CD4-positive, alpha-beta T cell treated with Interleukin-17A for 4 hours (primary cell): ENCODE measurements around the gene MAP3K6.

Experiments used
- DNase-seq: peaks from one replicate; pipeline ENCODE4 v3.0.0-alpha.2; 2020; ENCODE audit warnings: mixed read lengths

Gene MAP3K6

DNA sequence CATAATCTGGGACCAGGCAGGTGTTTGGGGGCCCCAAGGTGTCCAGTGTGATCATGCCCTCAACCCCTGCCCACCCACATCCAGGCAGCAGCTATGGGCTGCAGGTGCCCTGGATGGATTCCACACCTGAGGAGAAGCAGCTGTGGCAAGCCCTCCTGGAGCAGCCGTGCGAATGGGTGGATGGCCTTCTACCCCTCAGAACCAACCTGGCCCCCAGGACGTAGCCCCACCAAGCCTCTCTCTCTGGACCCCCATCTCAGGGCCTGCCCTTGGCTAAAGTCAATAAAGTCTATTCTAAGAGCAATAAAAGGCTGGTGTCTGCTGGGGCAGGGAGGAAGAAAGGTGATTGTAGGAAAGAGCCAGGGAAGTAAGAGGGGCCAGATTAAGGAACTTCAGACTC lies 13.1 kb downstream of the MAP3K6 start:
- no peak for DNase-seq

DNA sequence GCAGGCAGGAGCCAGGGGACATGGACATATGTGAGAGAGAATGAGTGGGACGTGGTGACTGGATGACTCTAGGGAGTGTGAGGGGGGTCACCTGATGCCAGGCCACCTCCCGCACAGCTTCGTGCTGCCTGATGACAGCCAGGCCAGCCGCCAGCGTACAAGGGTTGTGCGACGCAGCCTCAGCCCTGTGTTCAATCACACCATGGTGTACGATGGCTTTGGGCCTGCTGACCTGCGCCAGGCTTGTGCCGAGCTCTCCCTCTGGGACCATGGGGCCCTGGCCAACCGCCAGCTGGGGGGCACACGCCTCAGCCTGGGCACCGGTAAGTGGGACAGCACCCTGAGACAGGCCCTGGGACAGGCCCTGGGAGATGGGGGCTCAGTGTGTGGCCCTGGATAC lies 13.6 kb downstream of the MAP3K6 start:
- DNase-seq = no peak

GRCh38 chr1:27351541-27352107 lies 15.1 kb downstream of the MAP3K6 start:
- DNase-seq = no peak

DNA sequence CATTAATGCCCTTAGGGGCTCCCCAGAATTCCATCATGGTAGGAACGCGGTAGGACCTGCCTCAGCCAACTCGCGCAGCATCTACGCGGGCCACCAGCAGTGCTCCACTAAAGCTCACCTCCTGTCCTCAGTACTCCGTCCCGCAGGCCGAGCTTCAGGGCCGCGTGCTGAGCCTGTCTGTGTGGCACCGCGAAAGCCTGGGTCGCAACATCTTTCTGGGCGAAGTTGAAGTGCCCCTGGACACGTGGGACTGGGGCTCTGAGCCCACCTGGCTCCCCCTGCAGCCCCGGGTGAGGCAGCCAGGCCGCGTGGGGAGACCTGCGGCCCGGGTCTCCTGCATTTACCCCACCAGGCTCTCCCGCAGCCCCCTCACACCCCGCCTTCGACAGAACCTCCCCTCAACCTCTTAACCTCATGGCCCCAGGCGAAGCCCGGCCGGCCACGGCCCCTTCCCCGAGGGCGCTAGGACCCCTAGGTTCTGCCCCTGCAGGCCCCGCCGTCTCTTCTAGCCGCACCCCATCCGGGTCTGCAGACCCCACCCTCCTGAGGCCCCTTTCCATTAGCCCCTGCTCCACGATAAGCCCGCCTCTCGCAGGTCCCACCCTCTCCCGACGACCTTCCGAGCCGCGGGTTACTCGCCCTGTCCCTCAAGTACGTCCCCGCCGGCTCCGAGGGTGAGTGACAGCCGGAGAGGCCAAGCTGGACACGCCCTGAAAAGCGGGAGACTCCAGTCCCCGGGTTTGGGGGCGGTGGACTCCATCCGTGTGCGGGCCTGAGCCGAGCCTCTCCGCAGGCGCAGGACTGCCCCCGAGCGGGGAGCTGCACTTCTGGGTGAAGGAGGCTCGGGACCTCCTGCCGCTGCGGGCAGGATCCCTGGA lies 15.9 kb downstream of the MAP3K6 start:
- no peak for DNase-seq

DNA sequence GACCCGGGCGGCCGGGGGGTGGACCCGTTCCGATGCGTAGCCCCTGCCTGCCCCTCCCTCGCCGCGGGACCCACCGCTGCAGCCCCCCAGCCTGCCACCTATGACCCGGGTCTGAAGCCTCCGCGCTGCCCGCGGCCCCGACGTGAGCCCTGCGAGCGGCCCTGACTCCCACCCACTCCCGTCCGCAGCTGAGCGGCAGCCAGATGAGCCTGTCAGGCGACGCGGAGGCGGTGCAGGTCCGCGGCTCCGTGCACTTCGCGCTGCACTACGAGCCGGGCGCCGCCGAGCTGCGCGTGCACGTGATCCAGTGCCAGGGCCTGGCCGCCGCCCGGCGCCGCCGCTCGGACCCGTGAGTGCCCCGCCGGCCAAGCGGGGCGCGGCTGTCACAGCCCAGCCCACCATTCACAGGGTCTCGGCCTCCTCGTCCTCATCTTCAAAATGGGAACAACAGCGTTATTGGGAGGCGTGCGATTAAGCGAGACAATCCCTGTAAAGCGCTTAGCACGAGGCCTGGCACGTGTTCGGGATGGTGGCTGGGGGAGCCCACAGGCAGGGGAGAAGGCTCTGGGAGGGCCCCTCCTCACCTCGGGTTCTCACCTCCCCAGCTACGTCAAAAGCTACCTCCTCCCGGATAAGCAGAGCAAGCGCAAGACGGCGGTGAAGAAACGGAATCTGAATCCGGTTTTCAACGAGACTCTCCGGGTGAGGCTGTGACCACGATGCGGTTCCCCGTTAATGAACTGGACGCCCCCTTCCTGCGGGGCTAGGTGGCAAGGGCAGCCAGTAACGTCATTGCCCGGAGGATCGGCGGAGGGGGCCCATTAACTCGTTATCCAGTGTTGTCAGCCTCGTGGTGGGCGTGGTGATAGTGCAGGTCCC lies 16.7 kb downstream of the MAP3K6 start:
- DNase-seq = peak; percentile 19

- DNase-seq = peak; percentile 49
Observed at GRCh38 chr1:27348861-27349783, 17.6 kb downstream of the MAP3K6 start.

DNA sequence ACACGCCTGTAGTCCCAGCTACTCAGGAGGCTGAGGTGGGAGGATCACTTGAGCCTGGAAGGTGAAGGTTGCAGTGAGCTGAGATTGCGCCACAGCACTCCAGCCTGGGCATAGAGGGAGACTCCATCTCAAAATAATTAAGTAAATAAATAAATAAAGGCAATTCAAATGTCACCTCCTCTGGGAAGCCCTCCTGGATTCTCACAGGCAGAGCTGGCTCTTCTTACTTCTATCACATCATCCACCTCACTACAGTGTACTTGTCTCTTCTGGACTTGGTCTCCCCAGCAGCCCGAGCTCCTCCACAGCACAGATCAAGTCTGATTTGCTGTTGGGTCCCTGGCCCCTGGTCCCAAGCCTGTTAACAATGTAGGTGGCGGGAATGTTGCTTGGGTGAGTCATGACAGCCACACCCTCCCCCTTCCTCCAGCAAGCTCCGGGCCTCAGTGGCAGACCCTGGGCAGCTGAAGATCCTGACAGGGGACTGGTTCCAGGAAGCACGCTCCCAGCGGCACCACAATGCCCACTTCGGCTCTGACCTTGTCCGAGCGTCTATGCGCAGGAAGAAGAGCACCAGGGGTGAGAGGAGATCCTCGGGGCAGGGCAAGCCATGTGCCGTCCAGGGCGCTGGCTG lies 19.7 kb downstream of the MAP3K6 start:
- DNase-seq = no peak

DNA sequence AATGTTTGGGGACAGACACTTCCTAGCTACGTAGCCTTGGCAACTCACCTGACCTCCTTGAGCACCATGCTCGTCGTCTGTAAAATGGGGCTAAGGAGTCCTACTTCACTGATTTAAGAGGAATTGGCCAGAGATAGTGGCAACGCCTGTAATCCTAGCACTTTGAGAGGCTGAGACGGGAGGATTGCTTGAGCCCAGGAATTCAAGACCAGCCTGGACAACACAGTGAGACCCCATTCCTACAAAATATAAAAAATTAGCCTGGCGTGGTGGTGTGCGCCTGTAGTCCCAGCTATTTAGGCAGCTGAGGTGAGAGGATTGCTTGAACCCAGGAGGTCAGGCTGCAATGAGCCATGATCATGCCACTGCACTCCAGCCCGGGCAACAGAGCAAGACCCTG lies 20.4 kb downstream of the MAP3K6 start:
- DNase-seq = no peak

DNA sequence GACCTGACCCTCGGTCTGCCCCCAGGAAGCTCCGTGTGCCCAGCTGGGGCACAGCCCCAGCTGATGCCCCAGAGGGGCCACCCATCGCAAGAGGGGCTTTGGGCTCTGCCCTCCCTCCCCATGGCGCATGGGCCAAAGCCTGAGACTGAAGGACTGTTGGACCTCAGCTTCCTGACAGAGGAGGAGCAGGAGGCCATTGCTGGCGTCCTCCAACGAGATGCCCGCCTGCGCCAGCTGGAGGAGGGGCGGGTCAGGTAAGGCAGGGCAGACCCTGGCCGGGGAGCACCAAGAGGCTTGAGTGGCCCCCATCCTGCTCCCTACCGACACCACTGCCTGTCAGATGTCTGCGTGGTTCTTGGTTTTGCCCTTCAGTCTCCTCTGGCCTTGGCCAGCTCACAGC lies 21.5 kb downstream of the MAP3K6 start:
- DNase-seq = no peak

- DNase-seq = no peak
Observed at GRCh38 chr1:27343639-27344025, 23.1 kb downstream of the MAP3K6 start.

DNA sequence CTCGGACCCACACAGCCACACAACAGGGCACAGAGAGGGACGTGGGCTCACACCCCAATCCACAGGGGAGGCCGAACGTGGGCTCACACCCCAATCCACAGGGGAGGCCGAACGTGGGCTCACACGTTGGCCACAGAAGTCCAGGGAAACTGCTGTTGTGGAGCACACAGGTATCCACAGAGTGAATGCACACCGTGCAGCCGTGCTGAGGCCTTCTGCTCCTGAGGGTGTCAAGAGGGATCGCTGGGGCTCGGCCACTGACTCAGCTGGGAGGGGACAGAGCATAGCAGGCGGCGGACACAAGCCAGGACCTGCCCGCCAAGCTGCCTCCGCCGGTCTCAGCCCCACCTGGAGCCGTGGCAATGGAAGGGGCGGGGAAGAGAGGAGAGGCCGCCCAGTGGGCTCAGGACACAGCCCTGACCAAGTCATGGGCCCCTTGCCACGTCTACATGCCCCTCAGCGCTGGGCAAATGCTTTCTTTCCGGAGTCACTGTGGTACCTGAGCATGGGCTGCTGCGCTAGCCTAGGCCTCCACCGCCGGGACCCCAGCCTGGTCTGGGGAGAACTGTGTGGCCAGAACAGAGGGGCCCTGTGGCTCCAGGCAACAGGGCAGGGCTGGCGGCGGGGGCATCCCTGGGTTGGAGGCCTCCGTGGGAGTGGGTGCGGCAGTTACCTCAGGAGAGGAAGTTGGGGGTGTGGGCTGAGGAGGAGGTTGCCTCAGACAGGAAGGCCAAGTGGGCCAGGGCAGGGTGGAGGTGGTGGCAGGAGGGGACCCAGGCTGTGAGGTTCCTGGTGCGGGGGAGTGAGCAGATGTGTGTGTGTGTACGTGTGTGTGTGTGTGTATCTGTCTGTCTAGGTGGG lies 23.8 kb downstream of the MAP3K6 start:
- peak; percentile 88 for DNase-seq

DNA sequence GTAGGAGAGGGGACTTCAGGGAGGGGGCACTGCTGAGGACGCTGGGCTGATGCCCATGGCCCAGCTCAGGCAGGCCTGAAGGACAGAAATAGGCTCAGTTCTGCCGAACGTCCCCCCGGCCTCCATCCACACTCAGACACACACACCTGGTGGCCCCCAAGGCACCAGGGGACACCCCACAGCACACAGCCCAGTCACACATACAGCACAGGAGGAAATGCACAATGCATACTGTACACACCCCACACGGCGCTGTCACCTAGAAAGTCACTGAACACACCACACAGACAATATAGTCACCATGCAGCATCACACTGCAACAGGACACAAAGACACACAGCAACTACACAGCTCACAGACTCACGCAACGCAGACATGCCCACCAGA lies 24.4 kb downstream of the MAP3K6 start:
- DNase-seq = peak; percentile 66

GRCh38 chr1:27341525-27342252 lies 25.1 kb downstream of the MAP3K6 start, which contains the start of gene SYTL1:
TSS of gene SYTL1 (plus strand) at chr1:27342022. CDS start at chr1:27345335, 3,313 bp downstream.
- peak; percentile 78 for DNase-seq

DNA sequence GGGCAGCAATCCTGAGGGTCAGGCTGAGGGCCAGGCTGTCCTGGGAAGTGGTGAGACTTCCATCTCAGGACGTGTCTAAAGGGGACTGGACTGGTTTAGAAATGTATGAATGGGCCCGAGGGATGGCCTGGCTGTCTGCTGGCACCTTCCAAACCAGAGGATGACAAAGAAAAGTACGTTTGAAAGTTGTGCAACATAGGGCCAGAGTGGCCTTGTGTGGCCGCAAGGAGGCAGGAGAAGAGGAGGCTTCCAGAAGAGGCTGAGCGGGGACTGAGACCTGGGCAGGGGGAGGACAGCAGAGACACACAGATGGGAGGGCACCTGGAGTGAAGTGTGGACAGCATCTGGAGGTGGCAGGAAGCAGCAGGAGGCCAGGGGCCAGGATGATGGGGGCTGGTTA lies 27.5 kb downstream of the MAP3K6 start:
- DNase-seq = no peak

DNA sequence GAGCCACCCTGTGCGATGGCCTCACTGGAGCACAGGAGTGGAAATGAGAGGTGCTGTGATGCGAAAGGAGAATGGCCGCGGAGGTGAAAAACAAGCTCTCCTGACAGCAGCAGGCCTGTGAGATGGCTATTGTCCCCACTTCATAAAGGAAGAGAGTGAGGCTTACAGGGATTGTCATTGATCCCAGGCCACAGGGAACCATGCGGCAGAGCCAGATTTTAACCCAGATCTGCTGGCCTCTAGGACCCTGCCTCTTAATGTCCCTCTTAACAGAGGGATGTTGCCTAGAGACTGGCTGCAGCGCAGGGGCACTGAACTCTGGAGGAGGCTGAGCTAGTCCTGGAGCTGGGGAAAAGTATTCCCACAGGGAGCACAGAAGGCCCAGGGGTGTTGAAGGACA lies 28.0 kb downstream of the MAP3K6 start:
- DNase-seq = no peak

DNA sequence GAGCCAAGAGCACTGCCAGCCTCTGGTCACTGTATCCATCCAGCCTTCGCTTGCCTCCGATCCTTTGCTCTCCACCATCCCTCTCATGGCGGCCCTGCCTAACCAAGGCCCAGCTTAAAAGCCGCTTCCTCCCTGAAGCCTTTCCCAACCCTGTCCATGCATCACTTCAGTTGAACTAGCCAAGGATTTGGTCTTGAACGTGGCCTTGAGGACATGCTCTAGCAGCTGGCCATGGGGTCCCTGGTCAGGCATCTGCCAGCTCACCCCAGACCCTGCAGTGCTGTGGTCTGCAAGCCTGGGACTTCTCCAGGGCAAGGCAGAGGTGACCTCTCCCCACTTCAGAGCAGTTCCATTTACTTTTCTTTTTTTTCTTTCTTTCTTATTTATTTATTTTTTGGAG lies 30.0 kb downstream of the MAP3K6 start:
- DNase-seq = no peak

GRCh38 chr1:27335506-27336422 lies 31.0 kb downstream of the MAP3K6 start:
- DNase-seq = no peak

DNA sequence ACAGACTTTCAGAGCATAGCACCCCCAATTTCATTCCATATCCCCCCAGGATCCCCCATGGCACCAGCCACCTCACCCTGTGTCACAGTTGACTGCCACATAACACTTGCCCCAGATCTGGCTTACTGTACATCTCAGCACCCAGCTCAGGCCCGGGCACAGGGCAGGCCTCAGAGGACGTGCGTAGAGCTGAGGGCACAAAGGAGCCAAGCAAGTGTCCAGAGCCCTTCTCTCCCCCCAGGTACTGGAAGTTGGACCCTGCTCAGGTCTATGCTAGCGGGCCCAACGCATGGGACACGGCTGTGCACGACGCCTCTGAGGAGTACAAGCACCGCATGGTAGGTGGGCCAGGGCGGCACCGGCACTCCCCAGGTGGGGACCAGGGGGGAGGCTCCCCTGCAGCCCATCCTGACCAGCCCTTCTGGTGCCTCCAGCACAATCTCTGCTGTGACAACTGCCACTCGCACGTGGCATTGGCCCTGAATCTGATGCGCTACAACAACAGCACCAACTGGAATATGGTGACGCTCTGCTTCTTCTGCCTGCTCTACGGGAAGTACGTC lies 33.0 kb downstream of the MAP3K6 start:
- no peak for DNase-seq
